PC-9 (cell line): ENCODE data around the gene ZNF586.
"Not testable (repeated sequence)": the region's sequence is repeated elsewhere in the genome, so short reads cannot be mapped to it uniquely, and the experiment has no call there.

Experiments used
- EZH2 ChIP-seq: fragments of 200-600 bp; sonication (generic); IDR thresholded peaks from 2 replicates; pipeline ENCODE4 v1.8.0; 2017; ENCODE audit warnings: antibody characterized with exemption, low read depth
- TF ChIP-seq, protein P1 (sequence below): fragments of 200-600 bp; sonication (generic); conservative IDR thresholded peaks from 2 replicates; pipeline ENCODE4 v1.6.1; 2017; ENCODE audit warnings: mixed run types, antibody characterized with exemption, mild to moderate bottlenecking, moderate library complexity

- TF ChIP-seq, protein P1, sequence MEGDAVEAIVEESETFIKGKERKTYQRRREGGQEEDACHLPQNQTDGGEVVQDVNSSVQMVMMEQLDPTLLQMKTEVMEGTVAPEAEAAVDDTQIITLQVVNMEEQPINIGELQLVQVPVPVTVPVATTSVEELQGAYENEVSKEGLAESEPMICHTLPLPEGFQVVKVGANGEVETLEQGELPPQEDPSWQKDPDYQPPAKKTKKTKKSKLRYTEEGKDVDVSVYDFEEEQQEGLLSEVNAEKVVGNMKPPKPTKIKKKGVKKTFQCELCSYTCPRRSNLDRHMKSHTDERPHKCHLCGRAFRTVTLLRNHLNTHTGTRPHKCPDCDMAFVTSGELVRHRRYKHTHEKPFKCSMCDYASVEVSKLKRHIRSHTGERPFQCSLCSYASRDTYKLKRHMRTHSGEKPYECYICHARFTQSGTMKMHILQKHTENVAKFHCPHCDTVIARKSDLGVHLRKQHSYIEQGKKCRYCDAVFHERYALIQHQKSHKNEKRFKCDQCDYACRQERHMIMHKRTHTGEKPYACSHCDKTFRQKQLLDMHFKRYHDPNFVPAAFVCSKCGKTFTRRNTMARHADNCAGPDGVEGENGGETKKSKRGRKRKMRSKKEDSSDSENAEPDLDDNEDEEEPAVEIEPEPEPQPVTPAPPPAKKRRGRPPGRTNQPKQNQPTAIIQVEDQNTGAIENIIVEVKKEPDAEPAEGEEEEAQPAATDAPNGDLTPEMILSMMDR, result not testable (repeated sequence)
- not testable (repeated sequence) for TF ChIP-seq EZH2
Observed at GRCh38 chr19:57810410-57811295, 41.2 kb downstream of the ZNF586 start.
